ENCODE data around the gene PSMB8. TPM values are rescaled to one million over a fixed set of nuclear protein-coding genes. Genes with fewer than 3 reads are reported as not detected.

PSMB8 gene
- total RNA-seq, 1 donor from 2014 or later = not detected

Other genes with a start within 250 kb of the PSMB8 start
- not detected for gene HLA-DQA1, start 206.6 kb downstream of the PSMB8 start, total RNA-seq (ENCODE audit: unreplicated experiment)
- not detected for gene HLA-DQB1, start 177.4 kb downstream of the PSMB8 start, total RNA-seq (ENCODE audit: unreplicated experiment)
- not detected for gene HLA-DQA2, start 102.7 kb downstream of the PSMB8 start, total RNA-seq (ENCODE audit: unreplicated experiment)
- gene HLA-DQB2, start 80.5 kb downstream of the PSMB8 start, total RNA-seq (ENCODE audit: unreplicated experiment) = not detected
- not detected for gene HLA-DOB, start 27.0 kb downstream of the PSMB8 start, total RNA-seq (ENCODE audit: unreplicated experiment)
- gene TAP2, start 5.3 kb downstream of the PSMB8 start, total RNA-seq (ENCODE audit: unreplicated experiment) = 1.9 TPM
- gene TAP1, start 9.7 kb upstream of the PSMB8 start, total RNA-seq (ENCODE audit: unreplicated experiment) = 0.25 TPM
- not detected for gene PSMB9, start 10.1 kb upstream of the PSMB8 start, total RNA-seq (ENCODE audit: unreplicated experiment)
- not detected for gene HLA-DMB, start 97.0 kb upstream of the PSMB8 start, total RNA-seq (ENCODE audit: unreplicated experiment)
- gene HLA-DMA, start 109.0 kb upstream of the PSMB8 start, total RNA-seq (ENCODE audit: unreplicated experiment) = 0.76 TPM
- gene BRD2, start 124.5 kb upstream of the PSMB8 start, total RNA-seq (ENCODE audit: unreplicated experiment) = 213 TPM
- gene HLA-DOA, start 165.5 kb upstream of the PSMB8 start, total RNA-seq (ENCODE audit: unreplicated experiment) = 0.69 TPM
- 1.0 TPM for gene HLA-DPA1, start 229.6 kb upstream of the PSMB8 start, total RNA-seq (ENCODE audit: unreplicated experiment)
- 4.7 TPM for gene HLA-DPB1, start 231.9 kb upstream of the PSMB8 start, total RNA-seq (ENCODE audit: unreplicated experiment)